Measurements from ENCODE around the gene LMF1. TPM values are rescaled to one million over a fixed set of nuclear protein-coding genes. Genes with fewer than 3 reads are reported as not detected.

The LMF1 gene
- total and polyA plus RNA-seq, 3 donors from 2014 or later = 12.5 to 83.4 (median 66.6) TPM

GRCh38 chr16:827513-827912 is 143.3 kb downstream of the LMF1 start:
- H3K27ac ChIP-seq = no peak overlapping the region
- H3K36me3 ChIP-seq (ENCODE audit: low read depth, missing control alignments) = no peaks in the 10 kb centered on the region
- no peaks in the 10 kb centered on the region for H3K9me3 ChIP-seq
- no peak for DNase-seq
- no peak overlapping the region for H3K4me3 ChIP-seq
- 87 to 94% methylated on average over 4 to 24 of the region's 24 CpGs for WGBS, 2 donors
- intact Hi-C loops (cut with DNase I; ENCODE audit: low total_unique reads) = no loop called here
- TF ChIP-seq POLR2A (IDR thresholded peaks at IDR 0.05) = no peak
- TF ChIP-seq, protein P1, sequence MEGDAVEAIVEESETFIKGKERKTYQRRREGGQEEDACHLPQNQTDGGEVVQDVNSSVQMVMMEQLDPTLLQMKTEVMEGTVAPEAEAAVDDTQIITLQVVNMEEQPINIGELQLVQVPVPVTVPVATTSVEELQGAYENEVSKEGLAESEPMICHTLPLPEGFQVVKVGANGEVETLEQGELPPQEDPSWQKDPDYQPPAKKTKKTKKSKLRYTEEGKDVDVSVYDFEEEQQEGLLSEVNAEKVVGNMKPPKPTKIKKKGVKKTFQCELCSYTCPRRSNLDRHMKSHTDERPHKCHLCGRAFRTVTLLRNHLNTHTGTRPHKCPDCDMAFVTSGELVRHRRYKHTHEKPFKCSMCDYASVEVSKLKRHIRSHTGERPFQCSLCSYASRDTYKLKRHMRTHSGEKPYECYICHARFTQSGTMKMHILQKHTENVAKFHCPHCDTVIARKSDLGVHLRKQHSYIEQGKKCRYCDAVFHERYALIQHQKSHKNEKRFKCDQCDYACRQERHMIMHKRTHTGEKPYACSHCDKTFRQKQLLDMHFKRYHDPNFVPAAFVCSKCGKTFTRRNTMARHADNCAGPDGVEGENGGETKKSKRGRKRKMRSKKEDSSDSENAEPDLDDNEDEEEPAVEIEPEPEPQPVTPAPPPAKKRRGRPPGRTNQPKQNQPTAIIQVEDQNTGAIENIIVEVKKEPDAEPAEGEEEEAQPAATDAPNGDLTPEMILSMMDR (IDR thresholded peaks at IDR 0.05) = no peak
- H3K27me3 ChIP-seq = no peaks in the 10 kb centered on the region
- peaks cover 10% of the 10 kb centered on the region for H3K4me1 ChIP-seq

- H3K4me1 ChIP-seq = peaks cover 10% of the 10 kb centered on the region
- H3K9me3 ChIP-seq = no peaks in the 10 kb centered on the region
- no peaks in the 10 kb centered on the region for H3K36me3 ChIP-seq (ENCODE audit: low read depth, missing control alignments)
- WGBS, 2 donors = 37 to 53% methylated on average over 19 to 32 of the region's 36 CpGs
- H3K4me3 ChIP-seq = no peak overlapping the region
- TF ChIP-seq, protein P1 (IDR thresholded peaks at IDR 0.05) = no peak
- no peak for TF ChIP-seq POLR2A (IDR thresholded peaks at IDR 0.05)
- no peaks in the 10 kb centered on the region for H3K27me3 ChIP-seq
- intact Hi-C loops (cut with DNase I; ENCODE audit: low total_unique reads) = no loop called here
- DNase-seq = peak; percentile 71
- H3K27ac ChIP-seq = peak overlapping the region in 1 of 2 donors; percentile 44
These were observed 145.3 kb downstream of the LMF1 start for GRCh38 chr16:825341-826061.

- Histone ChIP-seq H3K27me3 (no peaks in the 10 kb centered on the region), H3K4me3 (no peak overlapping the region), H3K4me1 (peaks cover 10% of the 10 kb centered on the region), H3K9me3 (no peaks in the 10 kb centered on the region), H3K36me3 (ENCODE audit: low read depth, missing control alignments) (no peaks in the 10 kb centered on the region), H3K27ac (no peak overlapping the region)
- DNase-seq = no peak
- no peak for TF ChIP-seq POLR2A (IDR thresholded peaks at IDR 0.05)
- TF ChIP-seq, protein P1 (IDR thresholded peaks at IDR 0.05) = no peak
- intact Hi-C loops (cut with DNase I; ENCODE audit: low total_unique reads) = no loop called here
- WGBS, 2 donors = 94 to 97% methylated on average over 19 to 25 of the region's 25 CpGs
These were observed 146.2 kb downstream of the LMF1 start for GRCh38 chr16:824601-825000.

- 82 to 92% methylated on average over 17 to 22 of the region's 22 CpGs for WGBS, 2 donors
These were observed 146.6 kb downstream of the LMF1 start for GRCh38 chr16:824194-824593.

More at GRCh38 chr16:824194-824593, 146.6 kb downstream of the LMF1 start:
- H3K4me1 ChIP-seq = peaks cover 10% of the 10 kb centered on the region
- no peak overlapping the region for H3K4me3 ChIP-seq
- no peaks in the 10 kb centered on the region for H3K9me3 ChIP-seq
- H3K36me3 ChIP-seq (ENCODE audit: low read depth, missing control alignments) = no peaks in the 10 kb centered on the region
- no peak for TF ChIP-seq POLR2A (IDR thresholded peaks at IDR 0.05)
- TF ChIP-seq, protein P1 (IDR thresholded peaks at IDR 0.05) = no peak
- H3K27me3 ChIP-seq = no peaks in the 10 kb centered on the region
- no peak overlapping the region for H3K27ac ChIP-seq
- DNase-seq = no peak
- intact Hi-C loops (cut with DNase I; ENCODE audit: low total_unique reads) = no loop called here
